ENCODE results near the gene SLC35F1.

- no peak for TF ChIP-seq CTCF (conservative IDR thresholded peaks at IDR 0.05 in 1 of 2, IDR thresholded peaks at IDR 0.05 in 1 of 2; ENCODE audit: low read depth in 1 of 2, low read length in 2 of 2)
- TF ChIP-seq EZH2 (IDR thresholded peaks at IDR 0.05; ENCODE audit: low read length, missing control alignments): no peak
These were observed 406.7 kb downstream of the SLC35F1 start for GRCh38 chr6:118313762-118314161.
